ENCODE results near the gene MED10. TPM values are rescaled to one million over a fixed set of nuclear protein-coding genes. Genes with fewer than 3 reads are reported as not detected.

Gene MED10
- polyA plus RNA-seq, 1 donor from 2014 or later: 37.9 TPM

GRCh38 chr5:6326776-6327175 is 51.6 kb downstream of the MED10 start:
- Histone ChIP-seq H3K9ac (ENCODE audit: low read length) (no peak overlapping the region), H3K27ac (ENCODE audit: low read length) (no peak overlapping the region), H3K36me3 (ENCODE audit: insufficient read depth, low read length) (no peaks in the 10 kb centered on the region), H3K79me2 (replicated peaks; ENCODE audit: insufficient read depth, low read length) (no peaks in the 10 kb centered on the region), H3K27me3 (ENCODE audit: insufficient read depth, low read depth, low read length) (no peaks in the 10 kb centered on the region), H2AFZ (ENCODE audit: low read depth, low read length) (no peak overlapping the region), H3K9me3 (ENCODE audit: low read length) (peaks cover 8% of the 10 kb centered on the region), H3F3A (ENCODE audit: insufficient read depth, low read length, poor library complexity, severe bottlenecking) (no peaks in the 10 kb centered on the region), H3K9me2 (ENCODE audit: insufficient read depth, low read length) (no peaks in the 10 kb centered on the region), H3K4me2 (ENCODE audit: low read length) (no peak overlapping the region), H4K20me1 (ENCODE audit: insufficient read depth) (no peaks in the 10 kb centered on the region), H3K4me3 (ENCODE audit: low read length) (no peak overlapping the region)
- TF ChIP-seq POLR2AphosphoS5 (IDR thresholded peaks at IDR 0.05) (peak; percentile 19), REST (IDR thresholded peaks at IDR 0.05; ENCODE audit: borderline replicate concordance) (no peak)

- no peaks in the 10 kb centered on the region for H3K79me2 ChIP-seq (replicated peaks; ENCODE audit: insufficient read depth, low read length)
- no peaks in the 10 kb centered on the region for H3K27me3 ChIP-seq (ENCODE audit: insufficient read depth, low read depth, low read length)
- no peak for TF ChIP-seq TAF1 (IDR thresholded peaks at IDR 0.05; ENCODE audit: low read depth)
- no peak for TF ChIP-seq RAD21 (conservative IDR thresholded peaks at IDR 0.05)
- no peak for TF ChIP-seq EZH2 (IDR thresholded peaks at IDR 0.05; ENCODE audit: borderline replicate concordance, insufficient read depth, low read length, poor library complexity, severe bottlenecking)
- TF ChIP-seq POLR2AphosphoS5 (IDR thresholded peaks at IDR 0.05): no peak
- no peak for TF ChIP-seq REST (IDR thresholded peaks at IDR 0.05; ENCODE audit: borderline replicate concordance)
- TF ChIP-seq MXI1 (conservative IDR thresholded peaks at IDR 0.05; ENCODE audit: poor library complexity, severe bottlenecking): no peak
- TF ChIP-seq EP300 (conservative IDR thresholded peaks at IDR 0.05; ENCODE audit: poor library complexity, severe bottlenecking): no peak
- no peak for TF ChIP-seq SMC3 (conservative IDR thresholded peaks at IDR 0.05; ENCODE audit: poor library complexity)
- no peak for TF ChIP-seq CTCF (IDR thresholded peaks at IDR 0.05; ENCODE audit: poor library complexity, severe bottlenecking)
- H3K9me3 ChIP-seq (ENCODE audit: low read length): peaks cover 4% of the 10 kb centered on the region
- H3K4me3 ChIP-seq (ENCODE audit: low read length): no peak overlapping the region
- no peak overlapping the region for H3K9ac ChIP-seq (ENCODE audit: low read length)
- no peaks in the 10 kb centered on the region for H3F3A ChIP-seq (ENCODE audit: insufficient read depth, low read length, poor library complexity, severe bottlenecking)
- no peaks in the 10 kb centered on the region for H4K20me1 ChIP-seq (ENCODE audit: insufficient read depth)
- H3K9me2 ChIP-seq (ENCODE audit: insufficient read depth, low read length): no peaks in the 10 kb centered on the region
- H3K36me3 ChIP-seq (ENCODE audit: insufficient read depth, low read length): no peaks in the 10 kb centered on the region
- no peak overlapping the region for H3K4me2 ChIP-seq (ENCODE audit: low read length)
- H3K27ac ChIP-seq (ENCODE audit: low read length): no peak overlapping the region
- H2AFZ ChIP-seq (ENCODE audit: low read depth, low read length): no peak overlapping the region
These were observed 56.1 kb downstream of the MED10 start for GRCh38 chr5:6322163-6322713.

Other genes with a start within 250 kb of the MED10 start
- gene UBE2QL1, start 70.3 kb upstream of the MED10 start, polyA plus RNA-seq: 12.9 and 13.8 TPM in 2 replicates